MM.1S (cell line): ENCODE results near the gene TACC2.
"Not testable (repeated sequence)": the region's sequence is repeated elsewhere in the genome, so short reads cannot be mapped to it uniquely, and the experiment has no call there.

Experiments
- DNase-seq: peaks from one replicate; pipeline ENCODE4 v3.0.0-alpha.2; 2015
- H2AFZ ChIP-seq: fragments of 300-600 bp; sonication (generic); 2 replicates; pipeline ENCODE4 v1.6.0; 2016; ENCODE audit warnings: antibody characterized with exemption, low read length
- H3F3A ChIP-seq: fragments of 300-600 bp; sonication (generic); 2 replicates; pipeline ENCODE4 v1.6.1; 2016; ENCODE audit warnings: mild to moderate bottlenecking, antibody characterized with exemption, low read length, moderate library complexity, mixed read lengths; ENCODE audit not compliant: insufficient read depth
- H3K27ac ChIP-seq: fragments of 300-600 bp; sonication (generic); 2 replicates; pipeline ENCODE4 v1.5.1; 2016; ENCODE audit warnings: mild to moderate bottlenecking, low read length
- H3K27me3 ChIP-seq: fragments of 300-600 bp; sonication (generic); replicated peaks from 2 replicates; pipeline ENCODE4 v1.6.0; 2016; ENCODE audit warnings: low read length; ENCODE audit not compliant: insufficient read depth
- H3K36me3 ChIP-seq: fragments of 300-600 bp; sonication (generic); replicated peaks from 2 replicates; pipeline ENCODE4 v1.6.1; 2016; ENCODE audit warnings: mild to moderate bottlenecking, low read length, mixed read lengths; ENCODE audit not compliant: insufficient read depth
- H3K4me1 ChIP-seq: fragments of 300-600 bp; sonication (generic); 2 replicates; pipeline ENCODE4 v1.6.1; 2016; ENCODE audit warnings: low read length, mixed read lengths
- H3K4me2 ChIP-seq: fragments of 300-600 bp; sonication (generic); 2 replicates; pipeline ENCODE4 v1.6.0; 2016; ENCODE audit warnings: low read depth, low read length
- H3K4me3 ChIP-seq: fragments of 300-600 bp; sonication (generic); 2 replicates; pipeline ENCODE4 v1.5.1; 2016; ENCODE audit warnings: low read length, mixed read lengths
- H3K79me2 ChIP-seq: fragments of 300-600 bp; sonication (generic); 2 replicates; pipeline ENCODE4 v1.6.1; 2016; ENCODE audit warnings: mixed run types, low read length, mixed read lengths
- H3K9ac ChIP-seq: fragments of 300-600 bp; sonication (generic); 2 replicates; pipeline ENCODE4 v1.6.1; 2016; ENCODE audit warnings: low read length, mixed read lengths
- H3K9me2 ChIP-seq: fragments of 300-600 bp; sonication (generic); replicated peaks from 2 replicates; pipeline ENCODE4 v1.6.1; 2016; ENCODE audit warnings: mild to moderate bottlenecking, low read length, mixed read lengths; ENCODE audit not compliant: insufficient read depth
- H3K9me3 ChIP-seq: fragments of 300-600 bp; sonication (generic); replicated peaks from 2 replicates; pipeline ENCODE4 v1.6.1; 2016; ENCODE audit warnings: mild to moderate bottlenecking, low read length, mixed read lengths; ENCODE audit not compliant: insufficient read depth
- H4K20me1 ChIP-seq: fragments of 300-600 bp; sonication (generic); 2 replicates; pipeline ENCODE4 v1.6.1; 2016; ENCODE audit warnings: mild to moderate bottlenecking, low read length, moderate library complexity, mixed read lengths; ENCODE audit not compliant: insufficient read depth
- CTCF ChIP-seq: fragments of 300-600 bp; sonication (generic); IDR thresholded peaks from 2 replicates; pipeline ENCODE4 v1.5.1; 2016; ENCODE audit warnings: antibody characterized with exemption, low read length, mixed read lengths
- EZH2 ChIP-seq: fragments of 300-600 bp; sonication (generic); optimal IDR thresholded peaks from 2 replicates; pipeline ENCODE3; 2017; ENCODE audit warnings: low read depth, mild to moderate bottlenecking, antibody characterized with exemption, low read length, mixed read lengths
- EZH2phosphoT487 ChIP-seq: fragments of 300-600 bp; sonication (generic); IDR thresholded peaks from 2 replicates; pipeline ENCODE4 v1.6.1; 2018; ENCODE audit warnings: antibody characterized with exemption, low read length

TACC2 gene

DNA sequence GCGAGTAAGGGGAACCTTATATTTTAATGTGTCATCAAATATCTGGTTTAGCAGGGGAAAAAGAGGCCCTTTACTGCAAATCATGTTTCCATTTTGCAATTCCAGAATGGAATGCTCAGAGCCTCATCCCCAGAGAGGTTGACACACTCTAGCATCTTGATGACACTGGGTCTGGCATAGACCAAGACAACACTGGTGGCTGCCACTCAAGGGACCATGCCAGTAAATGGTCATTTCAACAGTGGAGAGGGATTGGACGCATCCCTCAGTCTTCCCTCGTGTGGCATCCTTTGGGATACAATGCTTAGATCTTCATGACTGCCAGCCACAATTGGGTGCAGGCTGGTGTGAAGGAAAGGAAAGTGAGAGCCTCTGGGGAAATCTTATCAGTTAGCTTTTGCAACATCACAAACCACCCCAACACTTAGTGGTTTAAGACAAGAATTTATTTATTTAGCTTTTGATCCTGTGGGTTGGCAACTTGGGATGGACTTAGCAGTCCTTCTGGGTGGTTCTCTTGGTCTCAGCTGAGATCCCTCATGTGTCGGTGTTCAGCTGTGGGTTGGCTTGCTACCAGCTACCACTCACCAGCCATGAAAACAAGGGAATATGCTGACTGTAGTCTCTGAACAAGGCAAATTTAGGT lies 21.6 kb downstream of the TACC2 start:
- Histone ChIP-seq H4K20me1 (no peaks in the 10 kb centered on the region), H3K27me3 (no peaks in the 10 kb centered on the region), H3K9ac (no peak overlapping the region), H3K9me2 (no peaks in the 10 kb centered on the region), H3K4me2 (no peak overlapping the region), H3K36me3 (no peaks in the 10 kb centered on the region), H3K79me2 (no peaks in the 10 kb centered on the region), H2AFZ (no peak overlapping the region), H3K4me3 (no peak overlapping the region), H3K4me1 (no peaks in the 10 kb centered on the region), H3K27ac (no peak overlapping the region), H3F3A (no peaks in the 10 kb centered on the region), H3K9me3 (no peaks in the 10 kb centered on the region)
- TF ChIP-seq EZH2phosphoT487: no peak
- DNase-seq: no peak

- H3K4me3 ChIP-seq: no peak overlapping the region
- H3K79me2 ChIP-seq: no peaks in the 10 kb centered on the region
- no peak for DNase-seq
- H3F3A ChIP-seq: no peaks in the 10 kb centered on the region
- H4K20me1 ChIP-seq: no peaks in the 10 kb centered on the region
- H2AFZ ChIP-seq: no peak overlapping the region
- H3K4me2 ChIP-seq: no peak overlapping the region
- no peaks in the 10 kb centered on the region for H3K9me3 ChIP-seq
- H3K9ac ChIP-seq: no peak overlapping the region
- H3K36me3 ChIP-seq: no peaks in the 10 kb centered on the region
- H3K27me3 ChIP-seq: no peaks in the 10 kb centered on the region
- TF ChIP-seq CTCF: no peak
- TF ChIP-seq EZH2: no peak
- no peak for TF ChIP-seq EZH2phosphoT487
- H3K27ac ChIP-seq: no peak overlapping the region
- no peaks in the 10 kb centered on the region for H3K4me1 ChIP-seq
- no peaks in the 10 kb centered on the region for H3K9me2 ChIP-seq
Observed at GRCh38 chr10:122012731-122013130, 23.8 kb downstream of the TACC2 start.

DNA sequence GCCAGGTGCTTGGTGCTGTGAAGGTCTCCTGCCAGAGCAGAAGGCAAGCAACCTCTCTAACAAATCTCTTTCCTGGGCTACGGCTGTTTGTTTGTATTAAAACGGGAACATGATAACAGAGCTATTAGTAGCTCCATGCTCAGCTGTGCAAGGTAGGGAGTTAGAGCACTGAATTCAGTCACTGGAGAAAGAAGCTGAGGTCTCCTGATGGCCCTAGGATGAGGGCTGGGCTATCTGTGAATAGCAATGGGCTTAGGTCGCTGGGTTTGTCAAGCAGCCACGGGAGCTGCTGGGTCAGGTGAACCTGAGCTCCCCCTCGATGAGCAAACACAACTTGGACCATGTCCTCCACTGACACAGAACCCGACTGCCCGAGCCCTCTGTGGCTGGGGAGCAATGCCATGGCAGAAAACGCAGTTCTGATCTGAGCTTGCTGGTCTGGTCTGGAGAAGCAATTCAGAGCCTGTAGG lies 24.4 kb downstream of the TACC2 start:
- no peak for DNase-seq
- Histone ChIP-seq H3F3A (no peaks in the 10 kb centered on the region), H3K4me3 (no peak overlapping the region), H3K9me2 (no peaks in the 10 kb centered on the region), H3K9ac (no peak overlapping the region), H3K36me3 (no peaks in the 10 kb centered on the region), H3K27ac (no peak overlapping the region), H4K20me1 (no peaks in the 10 kb centered on the region), H3K4me2 (no peak overlapping the region), H3K9me3 (no peaks in the 10 kb centered on the region), H2AFZ (no peak overlapping the region), H3K4me1 (no peaks in the 10 kb centered on the region), H3K79me2 (no peaks in the 10 kb centered on the region), H3K27me3 (no peaks in the 10 kb centered on the region)
- no peak for TF ChIP-seq CTCF
- TF ChIP-seq EZH2phosphoT487: no peak
- no peak for TF ChIP-seq EZH2

DNA sequence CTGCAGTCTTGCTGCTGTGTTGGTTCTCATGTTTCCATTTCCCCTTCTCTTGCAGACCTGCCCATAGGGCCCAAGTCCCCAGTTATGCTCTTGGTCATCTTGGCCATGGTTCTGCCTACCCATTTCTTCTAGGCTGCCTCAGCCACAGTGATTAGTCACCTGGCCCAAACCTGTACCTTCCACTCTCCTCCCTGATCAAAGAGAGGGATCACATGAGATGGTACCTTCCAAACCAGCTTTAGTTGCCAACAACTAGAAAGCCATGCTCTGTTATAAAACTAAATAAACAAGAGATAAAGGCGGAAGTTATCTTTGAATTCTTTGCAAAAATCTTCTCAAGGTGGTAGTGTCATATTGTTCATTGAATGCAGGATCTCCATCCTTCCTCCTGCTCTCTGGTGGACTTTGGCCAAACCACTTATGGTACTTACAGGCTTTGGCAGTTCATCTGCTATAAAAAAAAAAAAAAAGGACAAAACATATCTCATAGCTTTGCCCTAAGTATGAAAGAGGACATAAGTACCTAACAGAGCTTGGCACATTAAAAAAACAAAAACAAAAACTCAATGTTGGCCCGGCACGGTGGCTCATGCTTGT lies 25.8 kb downstream of the TACC2 start:
- no peak overlapping the region for H3K4me2 ChIP-seq
- no peaks in the 10 kb centered on the region for H3K9me2 ChIP-seq
- 0 out of 2 replicates have a peak, but pooled peaks cover 2% of the 10 kb centered on the region for H3K4me1 ChIP-seq
- no peak for DNase-seq
- no peaks in the 10 kb centered on the region for H3K36me3 ChIP-seq
- no peaks in the 10 kb centered on the region for H3K79me2 ChIP-seq
- no peak overlapping the region for H2AFZ ChIP-seq
- H4K20me1 ChIP-seq: no peaks in the 10 kb centered on the region
- no peak overlapping the region for H3K4me3 ChIP-seq
- peaks cover 6% of the 10 kb centered on the region for H3F3A ChIP-seq
- H3K9me3 ChIP-seq: no peaks in the 10 kb centered on the region
- H3K27ac ChIP-seq: no peak overlapping the region
- no peak overlapping the region for H3K9ac ChIP-seq
- H3K27me3 ChIP-seq: no peaks in the 10 kb centered on the region
- no peak for TF ChIP-seq EZH2phosphoT487
- TF ChIP-seq EZH2: no peak
- no peak for TF ChIP-seq CTCF

DNA sequence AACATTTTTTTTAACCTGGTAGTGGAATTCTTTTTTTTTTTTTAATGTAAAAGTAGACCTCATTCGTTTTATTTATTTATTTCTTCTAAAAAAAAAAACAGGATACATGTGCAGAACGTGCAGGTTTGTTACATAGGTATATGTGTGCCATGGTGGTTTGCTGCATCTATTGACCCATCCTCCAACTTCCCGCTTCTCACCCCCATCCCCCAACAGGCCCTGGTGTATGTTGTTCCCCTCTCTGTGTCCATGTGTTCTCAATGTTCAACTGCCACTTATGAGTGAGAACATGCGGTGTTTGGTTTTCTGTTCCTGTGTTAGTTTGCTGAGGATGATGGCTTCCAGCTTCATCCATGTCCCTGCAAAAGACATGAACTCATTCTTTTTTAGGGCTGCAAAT lies 29.0 kb downstream of the TACC2 start:
- H2AFZ ChIP-seq, H3K27ac ChIP-seq, H3K9me2 ChIP-seq, H3K4me1 ChIP-seq, DNase-seq, H3F3A ChIP-seq, H3K79me2 ChIP-seq, H3K27me3 ChIP-seq, H3K9ac ChIP-seq, H3K9me3 ChIP-seq, H3K4me3 ChIP-seq, H3K36me3 ChIP-seq, H4K20me1 ChIP-seq, H3K4me2 ChIP-seq: not testable (repeated sequence)
